HepG2 (cell line): ENCODE measurements around the gene GNG12. TPM values are rescaled to one million over a fixed set of nuclear protein-coding genes. Genes with fewer than 3 reads are reported as not detected.

ENCODE experiments used
- ATAD3A ChIP-seq: sonication (generic); formaldehyde crosslinking; IDR thresholded peaks from 2 replicates; pipeline ENCODE4 v1.4.0; 2020; ENCODE audit warnings: missing genetic modification reagents
- BCL6 ChIP-seq: IDR thresholded peaks from 2 replicates; pipeline ENCODE4 v1.6.1; 2016; ENCODE audit warnings: missing genetic modification reagents, missing compliant biosample characterization
- CBX2 ChIP-seq, 2 experiments: fragments of 200-600 bp in 1 of 2; sonication (generic); formaldehyde crosslinking in 1 of 2; IDR thresholded peaks; 2 replicates each; pipeline versions ENCODE4 v1.7.0 to v1.8.1; 2018 to 2022; ENCODE audit warnings: low read depth in 2 of 2, low read length in 1 of 2, mild to moderate bottlenecking in 1 of 2, missing genetic modification reagents in 1 of 2
- CREB1 ChIP-seq, 2 experiments: fragments of 450-650 bp in 1 of 2; IDR thresholded peaks; 2 replicates each; pipeline ENCODE4 v1.6.1; 2016 to 2017; ENCODE audit warnings: control low read depth in 1 of 2, mild to moderate bottlenecking in 1 of 2, missing compliant biosample characterization in 1 of 2, missing genetic modification characterization in 1 of 2
- EP300 ChIP-seq, 3 experiments: sonication (generic) in 1 of 3; formaldehyde crosslinking in 1 of 3; IDR thresholded peaks; 2 replicates each; pipeline versions ENCODE4 v1.5.1 to v1.6.1; 2011 to 2020; ENCODE audit warnings: low read depth in 2 of 3, low read length in 2 of 3, borderline replicate concordance in 1 of 3, improper control_type of control experiment in 1 of 3, mild to moderate bottlenecking in 1 of 3, missing genetic modification reagents in 1 of 3, moderate library complexity in 1 of 3
- FOSL1 ChIP-seq: sonication (generic); formaldehyde crosslinking; IDR thresholded peaks from 2 replicates; pipeline ENCODE4 v1.9.0; 2021; ENCODE audit warnings: missing genetic modification reagents, borderline replicate concordance
- FOSL2 ChIP-seq: sonication (generic); formaldehyde crosslinking; IDR thresholded peaks from 2 replicates; pipeline ENCODE4 v1.4.0; 2020; ENCODE audit warnings: missing genetic modification reagents
- FOXP1 ChIP-seq, 2 experiments: fragments of 450-650 bp in 1 of 2; IDR thresholded peaks; 2 replicates each; pipeline ENCODE4 v1.6.1; 2017 to 2018; ENCODE audit warnings: antibody characterized with exemption in 1 of 2
- GATAD2A ChIP-seq: IDR thresholded peaks from 2 replicates; pipeline ENCODE4 v1.6.1; 2016
- MAF1 ChIP-seq: sonication (generic); formaldehyde crosslinking; IDR thresholded peaks from 2 replicates; pipeline ENCODE4 v1.5.0; 2020; ENCODE audit warnings: missing genetic modification reagents, borderline replicate concordance
- MAFF ChIP-seq: IDR thresholded peaks from 2 replicates; pipeline ENCODE4 v1.6.1; 2011; ENCODE audit warnings: low read depth, low read length, improper control_type of control experiment
- PHF20 ChIP-seq: sonication (generic); formaldehyde crosslinking; IDR thresholded peaks from 2 replicates; pipeline ENCODE4 v1.5.0; 2020; ENCODE audit warnings: mild to moderate bottlenecking, missing genetic modification reagents
- ZMYM2 ChIP-seq: sonication (generic); formaldehyde crosslinking; IDR thresholded peaks from 2 replicates; pipeline ENCODE4 v1.8.0; 2022; ENCODE audit warnings: mild to moderate bottlenecking, missing genetic modification reagents
- ZNF101 ChIP-seq: sonication (generic); formaldehyde crosslinking; IDR thresholded peaks from 2 replicates; pipeline ENCODE4 v1.4.0; 2020; ENCODE audit warnings: mild to moderate bottlenecking, low read depth, missing genetic modification reagents, borderline replicate concordance
- polyA plus RNA-seq, 8 experiments: library from polyadenylated mRNA; depleted of rRNA in 3 of 8; stranded (reverse) in 7 of 8; unstranded in 1 of 8; fragments of >200 nt; fragmentation: Illumina TruSeq in 4 of 8; extraction: Trizol in 4 of 8; gene quantifications; 2 replicates each; pipeline versions ENCODE4 v1.2.1 to v1.2.3, GENCODE V29; 2011 to 2016; ENCODE audit warnings: low read depth in 4 of 8, missing spikeins in 1 of 8, mixed read lengths in 1 of 8; ENCODE audit not compliant: insufficient read depth in 1 of 8
- total RNA-seq, 5 experiments: library from RNA; depleted of rRNA; stranded (reverse); fragments of >200 nt; fragmentation: Illumina TruSeq; extraction: Trizol; gene quantifications; 2 replicates each; pipeline ENCODE4 v1.2.3, GENCODE V29; 2016; ENCODE audit warnings: low read depth in 1 of 5
- TF ChIP-seq, protein P1 (sequence below): IDR thresholded peaks from 2 replicates; pipeline ENCODE4 v1.6.1; 2012; ENCODE audit warnings: inconsistent platforms

Gene GNG12
- total and polyA plus RNA-seq, 2 of the 13 experiments (the other 11 are each of a cell fraction or from before 2014, with no cell fraction given), result 0.11 TPM

DNA sequence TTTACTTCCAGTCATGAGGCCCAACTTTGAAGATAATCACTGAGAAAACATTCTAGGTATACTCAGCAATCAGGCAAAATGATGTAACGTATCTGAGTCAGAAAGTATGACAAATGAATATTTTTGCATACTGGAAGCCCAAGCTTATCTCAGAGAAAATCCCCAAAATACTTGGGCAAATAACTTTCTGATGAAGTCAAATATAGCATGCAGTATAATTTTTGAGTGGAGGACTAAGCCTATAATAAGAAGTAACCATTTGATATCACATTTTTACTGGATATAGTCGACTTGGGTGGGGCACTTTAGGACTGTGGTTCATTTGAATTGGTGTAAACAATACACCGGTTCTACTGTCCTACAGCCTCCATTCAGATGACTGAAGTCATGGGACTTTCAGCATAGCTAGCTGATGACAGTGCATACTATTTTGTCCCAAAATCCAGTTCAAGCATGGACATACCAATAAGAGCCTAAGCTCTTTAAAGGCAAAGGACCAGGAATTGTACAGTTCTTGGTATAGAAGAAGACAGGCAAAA is 150.5 kb downstream of the GNG12 start (continued):
- TF ChIP-seq CBX2 (IDR thresholded peaks at IDR 0.05; ENCODE audit: low read depth, low read length) (no peak), CBX2 (CRISPR knock-in tag; IDR thresholded peaks at IDR 0.05; ENCODE audit: low read depth) (no peak), BCL6 (CRISPR knock-in tag) (0 out of 2 replicates have a peak, but pooled peaks have one; percentile 19), MAFF (peak; percentile 51), ZNF101 (no peak), ZMYM2 (no peak), CREB1 (IDR thresholded peaks at IDR 0.05) (no peak), CREB1 (CRISPR knock-in tag; IDR thresholded peaks at IDR 0.05) (peak; percentile 16; the same call in 1 of the 2 replicates), EP300 (IDR thresholded peaks at IDR 0.05; ENCODE audit: low read depth in 2 of 2, low read length in 2 of 2) (peak in 1 of 2 experiments; percentile 39; a peak in 1 of 4 replicates), EP300 (CRISPR knock-in tag; IDR thresholded peaks at IDR 0.05; ENCODE audit: borderline replicate concordance) (no peak; the same call in 1 of the 2 replicates), FOXP1 (IDR thresholded peaks at IDR 0.05) (no peak), FOXP1 (CRISPR knock-in tag; IDR thresholded peaks at IDR 0.05) (0 out of 2 replicates have a peak, but pooled peaks have one; percentile 20), FOSL2 (CRISPR knock-in tag) (peak; percentile 26; the same call in 1 of the 2 replicates), GATAD2A (CRISPR knock-in tag) (0 out of 2 replicates have a peak, but pooled peaks have one; percentile 15), FOSL1 (CRISPR knock-in tag) (peak; percentile 23; the same call in 1 of the 2 replicates), MAF1 (CRISPR knock-in tag) (no peak), PHF20 (CRISPR knock-in tag) (no peak), ATAD3A (CRISPR knock-in tag) (no peak)
- TF ChIP-seq, protein P1, sequence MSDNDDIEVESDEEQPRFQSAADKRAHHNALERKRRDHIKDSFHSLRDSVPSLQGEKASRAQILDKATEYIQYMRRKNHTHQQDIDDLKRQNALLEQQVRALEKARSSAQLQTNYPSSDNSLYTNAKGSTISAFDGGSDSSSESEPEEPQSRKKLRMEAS, result no peak
